SU-DHL-6 (cell line): ENCODE measurements around the gene COL5A1.

Experiments
- EZH2phosphoT487 ChIP-seq: fragments of 200-600 bp; sonication (generic), shearing (Covaris generic); conservative IDR thresholded peaks from 2 replicates; pipeline ENCODE4 v1.6.1; 2018; ENCODE audit warnings: mild to moderate bottlenecking, antibody characterized with exemption, low read length, moderate library complexity, mixed read lengths
- TF ChIP-seq, protein P1 (sequence below): fragments of 200-600 bp; sonication (generic); IDR thresholded peaks from one replicate; pipeline ENCODE4 v1.5.1; 2017; ENCODE audit warnings: antibody characterized with exemption, mild to moderate bottlenecking, low read length, moderate library complexity; ENCODE audit not compliant: insufficient read depth, poor library complexity, severe bottlenecking

DNA sequence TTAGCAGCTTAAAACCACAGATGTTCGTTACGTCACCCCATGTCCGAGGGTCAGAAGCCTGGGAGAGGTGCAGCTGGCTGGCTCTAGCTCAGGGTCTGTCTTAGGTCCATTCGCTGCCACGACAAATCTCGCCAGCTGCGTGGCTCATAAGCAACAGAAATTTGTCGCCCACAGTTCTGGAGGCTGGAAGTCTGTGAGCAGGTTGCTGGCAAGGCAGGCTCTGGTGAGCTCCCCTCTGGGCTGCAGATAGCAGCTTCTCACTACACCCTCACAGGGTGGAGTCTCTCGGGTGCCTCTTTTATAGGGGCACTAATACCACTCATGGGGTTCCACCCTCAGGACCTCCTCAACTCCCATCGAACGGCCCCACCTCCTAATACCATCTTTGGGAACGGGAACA, 198.9 kb downstream of the COL5A1 start:
- TF ChIP-seq, protein P1, sequence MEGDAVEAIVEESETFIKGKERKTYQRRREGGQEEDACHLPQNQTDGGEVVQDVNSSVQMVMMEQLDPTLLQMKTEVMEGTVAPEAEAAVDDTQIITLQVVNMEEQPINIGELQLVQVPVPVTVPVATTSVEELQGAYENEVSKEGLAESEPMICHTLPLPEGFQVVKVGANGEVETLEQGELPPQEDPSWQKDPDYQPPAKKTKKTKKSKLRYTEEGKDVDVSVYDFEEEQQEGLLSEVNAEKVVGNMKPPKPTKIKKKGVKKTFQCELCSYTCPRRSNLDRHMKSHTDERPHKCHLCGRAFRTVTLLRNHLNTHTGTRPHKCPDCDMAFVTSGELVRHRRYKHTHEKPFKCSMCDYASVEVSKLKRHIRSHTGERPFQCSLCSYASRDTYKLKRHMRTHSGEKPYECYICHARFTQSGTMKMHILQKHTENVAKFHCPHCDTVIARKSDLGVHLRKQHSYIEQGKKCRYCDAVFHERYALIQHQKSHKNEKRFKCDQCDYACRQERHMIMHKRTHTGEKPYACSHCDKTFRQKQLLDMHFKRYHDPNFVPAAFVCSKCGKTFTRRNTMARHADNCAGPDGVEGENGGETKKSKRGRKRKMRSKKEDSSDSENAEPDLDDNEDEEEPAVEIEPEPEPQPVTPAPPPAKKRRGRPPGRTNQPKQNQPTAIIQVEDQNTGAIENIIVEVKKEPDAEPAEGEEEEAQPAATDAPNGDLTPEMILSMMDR: no peak
- TF ChIP-seq EZH2phosphoT487: no peak
